ENCODE results near the gene LEPR.

The LEPR gene

GRCh38 chr1:65387821-65388220 lies 32.6 kb upstream of the LEPR start:
- no peak overlapping the region for H3K4me3 ChIP-seq (replicated peaks in 1 of 2; ENCODE audit: low read depth in 2 of 2, low read length in 2 of 2)
- DNase-seq (ENCODE audit: low read depth in 2 of 2) = no peak
- TF ChIP-seq, protein P1, sequence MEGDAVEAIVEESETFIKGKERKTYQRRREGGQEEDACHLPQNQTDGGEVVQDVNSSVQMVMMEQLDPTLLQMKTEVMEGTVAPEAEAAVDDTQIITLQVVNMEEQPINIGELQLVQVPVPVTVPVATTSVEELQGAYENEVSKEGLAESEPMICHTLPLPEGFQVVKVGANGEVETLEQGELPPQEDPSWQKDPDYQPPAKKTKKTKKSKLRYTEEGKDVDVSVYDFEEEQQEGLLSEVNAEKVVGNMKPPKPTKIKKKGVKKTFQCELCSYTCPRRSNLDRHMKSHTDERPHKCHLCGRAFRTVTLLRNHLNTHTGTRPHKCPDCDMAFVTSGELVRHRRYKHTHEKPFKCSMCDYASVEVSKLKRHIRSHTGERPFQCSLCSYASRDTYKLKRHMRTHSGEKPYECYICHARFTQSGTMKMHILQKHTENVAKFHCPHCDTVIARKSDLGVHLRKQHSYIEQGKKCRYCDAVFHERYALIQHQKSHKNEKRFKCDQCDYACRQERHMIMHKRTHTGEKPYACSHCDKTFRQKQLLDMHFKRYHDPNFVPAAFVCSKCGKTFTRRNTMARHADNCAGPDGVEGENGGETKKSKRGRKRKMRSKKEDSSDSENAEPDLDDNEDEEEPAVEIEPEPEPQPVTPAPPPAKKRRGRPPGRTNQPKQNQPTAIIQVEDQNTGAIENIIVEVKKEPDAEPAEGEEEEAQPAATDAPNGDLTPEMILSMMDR (IDR thresholded peaks at IDR 0.05; ENCODE audit: low read depth, low read length) = no peak

GRCh38 chr1:65388908-65389695 lies 31.4 kb upstream of the LEPR start:
- DNase-seq (ENCODE audit: low read depth in 2 of 2) = peak in 1 of 2 donors; percentile 57
- no peak overlapping the region for H3K4me3 ChIP-seq (replicated peaks in 1 of 2; ENCODE audit: low read depth in 2 of 2, low read length in 2 of 2)
- TF ChIP-seq, protein P1 (IDR thresholded peaks at IDR 0.05; ENCODE audit: low read depth, low read length) = no peak

DNA sequence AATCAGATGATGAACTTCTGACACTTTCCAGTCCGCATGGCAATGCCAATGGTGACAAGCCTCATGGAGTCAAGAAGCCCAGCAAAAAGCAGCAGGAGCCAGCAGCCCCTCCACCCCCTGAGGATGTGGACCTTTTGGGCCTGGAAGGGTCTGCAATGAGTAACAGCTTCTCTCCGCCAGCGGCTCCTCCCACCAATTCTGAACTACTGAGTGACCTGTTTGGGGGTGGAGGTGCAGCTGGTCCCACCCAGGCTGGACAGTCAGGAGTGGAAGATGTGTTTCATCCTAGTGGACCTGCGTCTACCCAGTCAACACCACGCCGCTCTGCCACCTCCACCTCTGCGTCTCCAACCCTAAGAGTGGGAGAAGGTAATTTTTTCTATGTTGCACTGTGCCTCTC lies 28.0 kb upstream of the LEPR start:
- no peak overlapping the region for H3K4me3 ChIP-seq (replicated peaks in 1 of 2; ENCODE audit: low read depth in 2 of 2, low read length in 2 of 2)
- TF ChIP-seq, protein P1 (IDR thresholded peaks at IDR 0.05; ENCODE audit: low read depth, low read length) = no peak
- DNase-seq (ENCODE audit: low read depth in 2 of 2) = no peak

DNA sequence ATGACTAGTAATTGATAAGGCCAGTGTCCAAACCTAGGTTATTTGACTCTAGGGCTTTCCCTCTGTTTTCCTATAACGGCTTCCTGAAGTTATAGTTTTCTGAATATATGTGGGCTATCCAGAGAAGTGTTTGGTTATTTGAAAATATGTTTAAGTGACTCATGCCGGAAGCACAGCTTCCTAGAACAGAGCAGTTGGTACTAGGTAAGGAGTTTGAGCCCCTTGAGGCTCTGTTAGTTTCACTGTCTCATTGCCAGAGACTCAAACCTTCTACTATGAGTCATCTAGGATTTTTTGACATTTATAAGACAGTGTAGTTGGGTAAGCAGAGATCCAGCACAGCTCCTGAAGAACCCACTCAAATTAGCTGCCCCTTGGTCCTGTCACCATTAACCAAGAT lies 27.1 kb upstream of the LEPR start:
- H3K4me3 ChIP-seq (replicated peaks in 1 of 2; ENCODE audit: low read depth in 2 of 2, low read length in 2 of 2) = no peak overlapping the region
- TF ChIP-seq, protein P1 (IDR thresholded peaks at IDR 0.05; ENCODE audit: low read depth, low read length) = no peak
- DNase-seq (ENCODE audit: low read depth in 2 of 2) = peak; percentile 18 to 79

- DNase-seq (ENCODE audit: low read depth in 2 of 2) = no peak
- TF ChIP-seq, protein P1 (IDR thresholded peaks at IDR 0.05; ENCODE audit: low read depth, low read length) = no peak
- no peak overlapping the region for H3K4me3 ChIP-seq (replicated peaks in 1 of 2; ENCODE audit: low read depth in 2 of 2, low read length in 2 of 2)
Observed at GRCh38 chr1:65393928-65394327, 26.5 kb upstream of the LEPR start.

DNA sequence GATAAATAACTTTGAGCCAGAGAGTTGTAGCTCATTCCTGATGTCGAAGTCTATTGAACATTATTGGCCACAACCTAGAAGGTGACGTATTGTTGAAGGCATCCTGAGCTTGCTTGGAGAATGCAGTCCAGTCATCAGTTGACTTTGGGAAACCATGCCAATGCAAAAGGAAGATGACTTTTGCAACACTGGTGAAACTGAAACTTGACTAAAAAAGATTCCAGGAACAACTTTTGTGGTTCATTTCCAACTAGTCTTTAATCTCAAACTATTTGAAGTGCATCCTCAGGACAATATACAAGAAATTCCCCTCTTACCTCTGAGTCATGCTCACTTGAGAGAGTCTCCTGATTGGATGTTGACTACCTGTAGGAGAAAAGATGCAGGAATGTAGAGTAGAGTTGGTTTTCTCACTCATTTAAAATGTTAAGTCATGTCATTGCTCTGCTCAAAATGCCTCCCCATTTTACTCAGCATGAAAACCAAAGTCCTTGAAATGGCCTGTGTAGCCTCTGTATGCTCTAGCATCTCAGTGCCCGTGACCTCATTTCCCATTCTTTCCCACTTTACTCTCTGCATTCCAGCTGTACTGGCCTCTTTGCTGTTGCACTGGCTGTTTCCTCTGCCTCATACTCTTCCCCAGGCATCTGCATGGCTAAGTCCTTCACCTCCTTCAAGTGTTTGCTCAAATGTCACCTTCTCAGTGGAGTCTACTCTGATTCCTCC lies 24.4 kb upstream of the LEPR start:
- peak in 1 of 2 donors; percentile 81 for DNase-seq (ENCODE audit: low read depth in 2 of 2)
- H3K4me3 ChIP-seq (replicated peaks in 1 of 2; ENCODE audit: low read depth in 2 of 2, low read length in 2 of 2) = no peak overlapping the region
- TF ChIP-seq, protein P1 (IDR thresholded peaks at IDR 0.05; ENCODE audit: low read depth, low read length) = no peak
